Tibial nerve (tissue), 4 donors: ENCODE data around the gene MISP.

Source experiments
- EP300 ChIP-seq, 2 donors: sonication (generic); formaldehyde crosslinking; IDR thresholded peaks; one replicate each; pipeline ENCODE4 v1.6.1; 2017; ENCODE audit warnings: antibody characterized with exemption in 2 of 2, mild to moderate bottlenecking in 1 of 2
- POLR2A ChIP-seq, 2 donors: fragments of 450-650 bp; IDR thresholded peaks; one replicate each; pipeline ENCODE4 v1.6.1; 2017; ENCODE audit warnings: antibody characterized with exemption in 2 of 2, mild to moderate bottlenecking in 2 of 2, moderate library complexity in 2 of 2
- TF ChIP-seq, protein P1 (sequence below), 5 experiments: fragments of 200-600 bp in 3 of 5; fragments of 450-650 bp in 2 of 5; sonication (generic) in 3 of 5; IDR thresholded peaks; one replicate each; pipeline ENCODE4 v1.5.1; 2016 to 2019; ENCODE audit warnings: antibody characterized with exemption in 5 of 5, mild to moderate bottlenecking in 3 of 5, moderate library complexity in 2 of 5

DNA sequence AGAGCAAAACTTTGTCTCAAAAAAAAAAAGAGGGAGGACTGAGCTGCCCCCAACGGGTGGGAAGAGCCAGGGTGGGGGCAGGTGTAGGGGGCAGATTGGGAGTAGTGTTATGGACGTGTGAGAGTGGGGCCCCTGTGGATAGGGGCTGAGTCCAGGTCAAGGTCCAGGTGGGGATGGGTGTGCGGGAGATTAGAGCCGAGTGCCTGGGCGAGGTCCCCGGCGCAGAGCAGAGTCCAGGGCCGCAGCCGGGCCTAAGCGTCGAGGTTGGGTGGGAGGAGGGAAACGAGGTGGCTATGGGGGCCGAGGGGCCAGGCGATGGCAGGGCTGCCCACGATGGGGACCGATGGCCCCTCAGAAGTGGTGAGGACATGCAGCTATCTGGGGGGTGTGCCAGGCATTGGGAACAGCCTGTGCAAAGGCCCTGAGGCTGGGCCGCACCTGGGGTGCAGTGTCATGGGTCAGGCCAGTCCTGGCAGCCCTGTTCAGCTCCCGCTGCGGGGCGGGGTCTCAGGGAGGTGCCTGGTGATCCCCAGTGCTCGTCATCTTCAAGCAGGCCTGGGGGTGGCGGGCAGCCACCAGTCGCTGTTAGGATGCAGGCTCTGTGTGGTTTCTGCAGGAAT, 12.3 kb upstream of the MISP start:
- TF ChIP-seq, protein P1, sequence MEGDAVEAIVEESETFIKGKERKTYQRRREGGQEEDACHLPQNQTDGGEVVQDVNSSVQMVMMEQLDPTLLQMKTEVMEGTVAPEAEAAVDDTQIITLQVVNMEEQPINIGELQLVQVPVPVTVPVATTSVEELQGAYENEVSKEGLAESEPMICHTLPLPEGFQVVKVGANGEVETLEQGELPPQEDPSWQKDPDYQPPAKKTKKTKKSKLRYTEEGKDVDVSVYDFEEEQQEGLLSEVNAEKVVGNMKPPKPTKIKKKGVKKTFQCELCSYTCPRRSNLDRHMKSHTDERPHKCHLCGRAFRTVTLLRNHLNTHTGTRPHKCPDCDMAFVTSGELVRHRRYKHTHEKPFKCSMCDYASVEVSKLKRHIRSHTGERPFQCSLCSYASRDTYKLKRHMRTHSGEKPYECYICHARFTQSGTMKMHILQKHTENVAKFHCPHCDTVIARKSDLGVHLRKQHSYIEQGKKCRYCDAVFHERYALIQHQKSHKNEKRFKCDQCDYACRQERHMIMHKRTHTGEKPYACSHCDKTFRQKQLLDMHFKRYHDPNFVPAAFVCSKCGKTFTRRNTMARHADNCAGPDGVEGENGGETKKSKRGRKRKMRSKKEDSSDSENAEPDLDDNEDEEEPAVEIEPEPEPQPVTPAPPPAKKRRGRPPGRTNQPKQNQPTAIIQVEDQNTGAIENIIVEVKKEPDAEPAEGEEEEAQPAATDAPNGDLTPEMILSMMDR (IDR thresholded peaks at IDR 0.05), result no peak
- TF ChIP-seq POLR2A (IDR thresholded peaks at IDR 0.05) (no peak), EP300 (IDR thresholded peaks at IDR 0.05) (no peak)
